HG03045 (cell line): ENCODE measurements around the gene C8B.

ENCODE experiments used
- ATAC-seq: cut with Tn5 transposase; IDR thresholded peaks from one replicate; pipeline ENCODE4 v1.9.1; 2021; ENCODE audit warnings: mild to moderate bottlenecking, moderate library complexity; ENCODE audit not compliant: unreplicated experiment

Gene C8B

DNA sequence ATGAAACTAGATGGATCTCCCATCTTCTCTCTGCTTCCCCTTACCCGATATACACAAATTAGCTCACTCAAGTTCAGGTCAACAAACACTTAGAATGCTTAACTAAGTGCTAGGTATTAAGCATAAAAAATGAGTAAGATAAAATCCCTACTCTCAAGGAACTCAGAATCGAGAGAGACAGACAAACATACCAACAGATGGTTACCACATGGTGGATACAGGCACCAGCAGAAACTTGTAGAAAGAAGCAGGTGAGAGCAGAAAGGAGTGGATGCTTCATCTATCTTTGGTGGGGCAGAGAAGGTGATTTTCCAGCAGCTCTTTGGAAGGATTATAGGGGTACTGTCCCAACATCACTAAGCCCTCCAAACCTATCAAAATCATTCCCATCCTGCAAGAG, 32.2 kb downstream of the C8B start:
- ATAC-seq, result no peak

- ATAC-seq, result no peak
These were observed 32.7 kb downstream of the C8B start for GRCh38 chr1:56933161-56933560.

- no peak for ATAC-seq
These were observed 34.1 kb downstream of the C8B start for GRCh38 chr1:56931686-56932085.

DNA sequence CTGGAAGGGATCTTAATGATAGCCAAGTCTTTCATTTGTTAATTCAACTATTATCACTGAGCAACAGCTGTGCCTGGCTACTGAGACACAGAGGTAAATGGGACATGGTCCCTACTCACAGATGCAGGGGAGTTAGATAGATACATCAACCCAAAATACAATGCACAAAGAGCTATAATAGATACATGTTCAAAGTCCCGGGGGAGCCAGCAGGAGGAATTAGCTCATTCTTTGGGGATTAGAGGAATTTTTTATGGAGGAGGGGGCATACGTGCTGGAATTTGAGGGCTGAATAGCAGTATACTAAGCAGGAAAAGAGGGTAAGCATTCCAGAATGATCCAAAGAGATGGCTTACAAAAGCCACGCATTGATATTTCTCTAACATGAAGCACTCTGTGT, 34.6 kb downstream of the C8B start:
- ATAC-seq, result no peak

GRCh38 chr1:56929492-56929891, 36.3 kb downstream of the C8B start:
- no peak for ATAC-seq

DNA sequence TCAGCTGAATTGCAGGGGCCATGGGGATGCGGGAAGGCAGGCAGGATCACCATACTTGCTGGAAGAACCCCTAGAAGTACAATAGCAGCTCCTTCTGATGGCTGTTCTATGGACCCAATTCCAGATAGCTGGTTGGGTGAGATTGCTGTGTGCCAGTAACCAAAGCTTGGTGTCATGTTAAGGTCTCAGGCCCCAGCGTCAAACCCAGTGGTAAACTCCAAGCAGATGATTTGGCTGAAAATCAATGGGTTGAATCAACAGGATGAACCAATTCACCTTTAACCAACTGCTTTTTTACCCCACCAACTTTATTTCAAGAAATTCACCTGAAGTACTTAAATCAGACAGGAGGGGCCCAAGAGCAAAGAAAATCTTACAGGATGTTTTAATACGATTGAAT, 37.8 kb downstream of the C8B start:
- ATAC-seq, result no peak

GRCh38 chr1:56927171-56927570, 38.6 kb downstream of the C8B start:
- no peak for ATAC-seq

GRCh38 chr1:56925193-56925592, 40.6 kb downstream of the C8B start:
- no peak for ATAC-seq

GRCh38 chr1:56924116-56924515, 41.7 kb downstream of the C8B start:
- no peak for ATAC-seq

GRCh38 chr1:56923201-56923600, 42.6 kb downstream of the C8B start:
- ATAC-seq, result no peak

GRCh38 chr1:56922507-56922906, 43.3 kb downstream of the C8B start:
- ATAC-seq, result no peak

GRCh38 chr1:56922070-56922469, 43.7 kb downstream of the C8B start:
- no peak for ATAC-seq

DNA sequence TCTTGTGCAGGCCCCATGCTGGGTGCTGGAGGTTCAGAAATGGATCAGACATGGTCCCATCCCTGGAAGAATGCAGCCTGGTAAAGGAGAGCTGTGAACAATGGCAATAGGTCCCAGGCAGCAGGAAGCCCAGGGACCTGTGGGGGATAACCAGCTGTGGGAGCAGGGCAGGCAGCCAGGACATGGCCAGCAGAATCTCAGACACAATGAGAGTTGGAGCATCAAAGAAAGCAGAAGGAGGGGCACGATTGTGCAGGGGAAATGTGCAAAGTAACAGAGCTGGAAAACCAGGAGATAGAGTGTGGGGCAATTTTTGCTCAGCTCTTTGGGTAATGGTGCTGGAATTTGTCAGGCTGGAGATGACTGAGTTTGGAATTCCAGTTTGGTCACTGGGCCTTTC, 44.3 kb downstream of the C8B start:
- no peak for ATAC-seq

- no peak for ATAC-seq
These were observed 45.2 kb downstream of the C8B start for GRCh38 chr1:56920591-56921001.

GRCh38 chr1:56917356-56917755, 48.5 kb downstream of the C8B start:
- ATAC-seq, result no peak

GRCh38 chr1:56916630-56917029, 49.2 kb downstream of the C8B start:
- no peak for ATAC-seq

DNA sequence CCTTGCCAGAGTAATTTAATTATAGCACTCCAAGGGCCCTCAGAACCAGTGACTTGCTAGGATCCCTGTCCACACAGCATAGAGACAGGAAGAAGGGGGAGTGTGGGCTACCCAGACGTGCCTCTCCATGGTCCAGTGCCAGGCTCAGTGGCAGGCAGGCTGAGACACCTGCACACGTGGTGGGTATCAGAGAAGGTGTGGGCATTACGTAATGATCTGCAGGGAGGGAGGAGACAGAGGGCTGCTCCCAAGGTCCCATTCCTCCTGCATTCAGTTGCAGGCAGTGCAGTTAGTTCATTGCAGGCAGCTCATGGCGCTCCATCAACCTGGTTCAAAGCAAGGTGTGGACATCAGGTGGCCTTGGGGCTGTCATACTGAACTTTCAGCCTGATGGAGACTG, 49.9 kb downstream of the C8B start:
- ATAC-seq, result no peak

DNA sequence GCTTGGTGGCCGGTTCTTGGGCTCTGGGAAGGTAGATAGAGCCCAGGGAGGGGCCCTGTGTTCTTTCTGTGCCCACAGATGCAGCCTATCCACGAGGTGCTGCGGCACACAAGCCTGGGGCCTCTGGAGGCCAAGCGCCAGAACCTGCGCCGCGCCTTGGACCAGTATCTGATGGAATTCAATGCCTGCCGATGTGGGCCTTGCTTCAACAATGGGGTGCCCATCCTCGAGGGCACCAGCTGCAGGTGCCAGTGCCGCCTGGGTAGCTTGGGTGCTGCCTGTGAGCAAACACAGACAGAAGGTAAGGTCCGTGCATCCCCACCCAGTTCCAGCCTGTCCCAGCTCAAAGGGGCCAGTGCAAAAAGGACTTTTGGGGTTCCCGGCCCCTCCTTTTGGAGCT, 53.5 kb downstream of the C8B start:
- ATAC-seq, result no peak

DNA sequence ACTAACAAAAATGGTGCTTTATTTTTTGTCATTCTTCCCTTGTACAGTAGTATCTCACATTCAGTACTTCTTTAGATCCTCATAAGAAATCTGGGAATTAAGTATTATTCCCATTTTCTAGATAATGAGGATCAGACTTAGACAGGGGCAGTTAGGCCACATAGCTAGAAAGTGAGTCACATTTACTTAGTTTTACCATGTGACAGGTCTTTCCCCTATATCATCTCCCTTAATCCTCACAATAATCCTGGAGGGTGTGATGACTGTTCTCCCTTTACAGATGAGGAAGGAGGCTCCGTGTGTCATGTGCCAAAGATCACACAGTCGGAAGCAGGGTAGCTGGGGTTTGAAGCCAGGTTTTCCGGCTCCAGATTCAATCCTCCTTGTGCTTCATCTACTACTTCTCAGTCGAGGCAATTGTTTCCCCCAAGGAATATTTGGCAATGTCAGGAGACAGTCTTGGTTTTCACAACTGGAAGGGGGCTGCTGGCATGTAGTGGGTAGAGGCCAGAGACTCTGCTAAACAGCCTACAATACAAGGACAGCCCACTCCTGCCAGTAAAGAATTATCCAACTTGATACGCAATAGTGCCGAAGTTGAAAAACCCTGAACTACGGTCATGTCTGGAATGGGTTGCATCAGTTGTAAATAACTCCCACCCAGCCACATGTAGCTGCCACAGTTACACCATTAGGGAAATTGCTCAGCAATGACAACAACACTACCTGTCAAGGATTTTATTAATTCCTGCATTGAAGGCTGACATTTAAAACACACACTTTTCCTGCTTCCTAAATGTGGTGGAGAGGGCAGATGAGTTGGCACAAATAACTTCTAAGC, 54.5 kb downstream of the C8B start:
- no peak for ATAC-seq

GRCh38 chr1:56910441-56910985, 55.3 kb downstream of the C8B start:
- ATAC-seq, result no peak

- ATAC-seq, result no peak
These were observed 57.1 kb downstream of the C8B start for GRCh38 chr1:56908619-56909221.

GRCh38 chr1:56905667-56906066, 60.1 kb downstream of the C8B start:
- no peak for ATAC-seq
